ENCODE measurements around the gene TCEA3.

- no peak for TF ChIP-seq CTCF (IDR thresholded peaks at IDR 0.05)
- TF ChIP-seq EP300 (IDR thresholded peaks at IDR 0.05): no peak
Observed at GRCh38 chr1:23438545-23438944, 14.0 kb upstream of the TCEA3 start.

Data from esophagus muscularis mucosa (tissue), 3 donors.